Activated CD4-positive, CD25-positive, alpha-beta regulatory T cell treated with anti-CD3 and anti-CD28 coated beads, Interleukin-2, amount 50 U/mL, for 24 hours (primary cell): ENCODE data around the gene MAB21L1.

ENCODE experiments used
- ATAC-seq, 2 donors: fragments of 150-1000 bp; cut with Tn5 transposase; one replicate each; pipeline ENCODE4 v1.10.0; 2021; ENCODE audit warnings: mild to moderate bottlenecking in 1 of 2, moderate library complexity in 1 of 2

MAB21L1 gene

GRCh38 chr13:35475960-35476943, at the start of gene MAB21L1:
MAB21L1 (minus strand) TSS chr13:35476689; CDS start chr13:35476138, 551 bp downstream.
- ATAC-seq: no peak

GRCh38 chr13:35524171-35524570, 47.7 kb upstream of the MAB21L1 start:
- no peak for ATAC-seq

GRCh38 chr13:35518337-35518946, 42.0 kb upstream of the MAB21L1 start:
- ATAC-seq: no peak

GRCh38 chr13:35514801-35515502, 38.5 kb upstream of the MAB21L1 start:
- ATAC-seq: no peak

GRCh38 chr13:35514061-35514477, 37.6 kb upstream of the MAB21L1 start:
- no peak for ATAC-seq

GRCh38 chr13:35512271-35512920, 35.9 kb upstream of the MAB21L1 start:
- no peak for ATAC-seq

GRCh38 chr13:35502456-35502855, 26.0 kb upstream of the MAB21L1 start:
- ATAC-seq: no peak

GRCh38 chr13:35501661-35502235, 25.3 kb upstream of the MAB21L1 start:
- ATAC-seq: no peak

- ATAC-seq: no peak
Measured at GRCh38 chr13:35500144-35500543, 23.7 kb upstream of the MAB21L1 start.

- no peak for ATAC-seq
Measured at GRCh38 chr13:35499676-35500075, 23.2 kb upstream of the MAB21L1 start.

GRCh38 chr13:35499196-35499662, 22.7 kb upstream of the MAB21L1 start:
- ATAC-seq: no peak

GRCh38 chr13:35498231-35498630, 21.7 kb upstream of the MAB21L1 start:
- ATAC-seq: no peak

GRCh38 chr13:35496761-35497386, 20.4 kb upstream of the MAB21L1 start:
- ATAC-seq: no peak

GRCh38 chr13:35496006-35496405, 19.5 kb upstream of the MAB21L1 start:
- no peak for ATAC-seq

GRCh38 chr13:35489050-35489449, 12.6 kb upstream of the MAB21L1 start:
- ATAC-seq: no peak

GRCh38 chr13:35485424-35485823, 8.9 kb upstream of the MAB21L1 start:
- ATAC-seq: no peak

GRCh38 chr13:35484384-35484783, 7.9 kb upstream of the MAB21L1 start:
- no peak for ATAC-seq

GRCh38 chr13:35483761-35484160, 7.3 kb upstream of the MAB21L1 start:
- no peak for ATAC-seq

- ATAC-seq: no peak
Measured at GRCh38 chr13:35482527-35482926, 6.0 kb upstream of the MAB21L1 start.

- no peak for ATAC-seq
Measured at GRCh38 chr13:35481777-35482176, 5.3 kb upstream of the MAB21L1 start.

- ATAC-seq: no peak
Measured at GRCh38 chr13:35480346-35480745, 3.9 kb upstream of the MAB21L1 start.

- no peak for ATAC-seq
Measured at GRCh38 chr13:35479706-35480105, 3.2 kb upstream of the MAB21L1 start.
